Liver (tissue), 9 donors: Measurements from ENCODE around the gene USP44. TPM values are rescaled to one million over a fixed set of nuclear protein-coding genes. Genes with fewer than 3 reads are reported as not detected.

ENCODE experiments used
- DNase-seq: peaks from one replicate; pipeline ENCODE4 v3.0.0-alpha.2; 2017; ENCODE audit warnings: low spot score
- H3K27ac ChIP-seq, 2 donors: one replicate each; pipeline ENCODE4 v1.7.0; 2013; ENCODE audit warnings: inconsistent platforms in 2 of 2, low read length in 2 of 2, control low read depth in 1 of 2, low read depth in 1 of 2, mild to moderate bottlenecking in 1 of 2
- H3K27me3 ChIP-seq, 4 donors: one replicate each; pipeline versions ENCODE4 v1.6.1 to v1.7.0; 2013; ENCODE audit warnings: low read length in 3 of 4, inconsistent platforms in 1 of 4, mild to moderate bottlenecking in 1 of 4, moderate library complexity in 1 of 4; ENCODE audit not compliant: control insufficient read depth in 4 of 4, insufficient read depth in 4 of 4
- H3K36me3 ChIP-seq, 4 donors: one replicate each; pipeline versions ENCODE4 v1.6.1 to v1.7.0; 2013; ENCODE audit warnings: low read length in 3 of 4, mild to moderate bottlenecking in 3 of 4, low read depth in 1 of 4, moderate library complexity in 1 of 4; ENCODE audit not compliant: control insufficient read depth in 4 of 4, insufficient read depth in 3 of 4
- H3K4me1 ChIP-seq, 4 donors: one replicate each; pipeline versions ENCODE4 v1.6.1 to v1.7.0; 2013; ENCODE audit warnings: low read length in 3 of 4, mild to moderate bottlenecking in 3 of 4, moderate library complexity in 1 of 4; ENCODE audit not compliant: control insufficient read depth in 4 of 4, insufficient read depth in 4 of 4
- H3K4me3 ChIP-seq, 3 donors: one replicate each; pipeline versions ENCODE4 v1.6.1 to v1.7.0; 2013; ENCODE audit warnings: low read length in 3 of 3, control low read depth in 1 of 3, low read depth in 1 of 3, mild to moderate bottlenecking in 1 of 3
- H3K9ac ChIP-seq, 2 donors: one replicate each; pipeline ENCODE4 v1.7.0; 2013; ENCODE audit warnings: low read length in 2 of 2, mild to moderate bottlenecking in 2 of 2, moderate library complexity in 2 of 2, control low read depth in 1 of 2, low read depth in 1 of 2
- H3K9me3 ChIP-seq, 4 donors: one replicate each; pipeline versions ENCODE4 v1.6.1 to v1.7.0; 2013; ENCODE audit warnings: low read length in 3 of 4; ENCODE audit not compliant: control insufficient read depth in 4 of 4
- EGR1 ChIP-seq, 2 donors: IDR thresholded peaks; 2 replicates each; pipeline ENCODE4 v1.6.1; 2016 to 2018; ENCODE audit warnings: antibody characterized with exemption in 2 of 2, low read depth in 2 of 2
- FOXA2 ChIP-seq: IDR thresholded peaks from 2 replicates; pipeline ENCODE4 v1.6.1; 2016; ENCODE audit warnings: antibody characterized with exemption
- GABPA ChIP-seq, 2 donors: IDR thresholded peaks in 1 of 2; conservative IDR thresholded peaks in 1 of 2; 2 replicates each; pipeline ENCODE4 v1.6.1; 2016; ENCODE audit warnings: antibody characterized with exemption in 2 of 2, mild to moderate bottlenecking in 1 of 2, moderate library complexity in 1 of 2
- HNF4A ChIP-seq, 2 donors: conservative IDR thresholded peaks; 2 replicates each; pipeline ENCODE4 v1.6.1; 2016; ENCODE audit warnings: antibody characterized with exemption in 2 of 2, mild to moderate bottlenecking in 2 of 2
- HNF4G ChIP-seq: IDR thresholded peaks from 2 replicates; pipeline ENCODE4 v1.6.1; 2016; ENCODE audit warnings: antibody characterized with exemption
- JUND ChIP-seq, 2 donors: IDR thresholded peaks; 2 replicates each; pipeline ENCODE4 v1.6.1; 2016; ENCODE audit warnings: antibody characterized with exemption in 2 of 2
- NR2F2 ChIP-seq: IDR thresholded peaks from 2 replicates; pipeline ENCODE4 v1.6.1; 2016; ENCODE audit warnings: antibody characterized with exemption
- RAD21 ChIP-seq, 2 donors: IDR thresholded peaks; 2 replicates each; pipeline ENCODE4 v1.6.1; 2016; ENCODE audit warnings: antibody characterized with exemption in 2 of 2, mild to moderate bottlenecking in 2 of 2
- RXRA ChIP-seq, 2 donors: IDR thresholded peaks; 2 replicates each; pipeline ENCODE4 v1.6.1; 2017 to 2018; ENCODE audit warnings: antibody characterized with exemption in 2 of 2, mild to moderate bottlenecking in 1 of 2
- TAF1 ChIP-seq: conservative IDR thresholded peaks from 2 replicates; pipeline ENCODE4 v1.6.1; 2016; ENCODE audit warnings: antibody characterized with exemption, mild to moderate bottlenecking
- WGBS: extraction: QIAGEN DNeasy Blood & Tissue Kit; methylation state at CpG from one replicate; pipeline ENCODE4 v1.1.7; 2013; 5-methylcytosine and 5-hydroxymethylcytosine counted together
- polyA plus RNA-seq, 2 donors: library from polyadenylated mRNA; stranded (reverse) in 1 of 2; unstranded in 1 of 2; fragments of 200-250 nt in 1 of 2; fragments of >200 nt in 1 of 2; fragmentation: Nextera tagmentation in 1 of 2; extraction: Ambion mirVana in 1 of 2; gene quantifications; one replicate each; pipeline versions ENCODE4 v1.2.1 to v1.2.3, GENCODE V29; 2013 to 2015
- total RNA-seq, 2 donors: library from RNA; depleted of rRNA; stranded (reverse); fragments of >200 nt; gene quantifications; one replicate each; pipeline ENCODE4 v1.2.3, GENCODE V29; 2014
- TF ChIP-seq, protein P1 (sequence below): IDR thresholded peaks from 2 replicates; pipeline ENCODE4 v1.6.1; 2016; ENCODE audit warnings: antibody characterized with exemption, mild to moderate bottlenecking
- TF ChIP-seq, protein P2 (sequence below): IDR thresholded peaks from 2 replicates; pipeline ENCODE4 v1.6.1; 2016; ENCODE audit warnings: antibody characterized with exemption
- TF ChIP-seq, protein P3 (sequence below): IDR thresholded peaks from 2 replicates; pipeline ENCODE4 v1.6.1; 2016; ENCODE audit warnings: antibody characterized with exemption
- TF ChIP-seq, protein P4 (sequence below): IDR thresholded peaks from 2 replicates; pipeline ENCODE4 v1.6.1; 2016; ENCODE audit warnings: antibody characterized with exemption
- donor health status: healthy.
- donor health status: healthy.
- donor health status: healthy.
- donor health status: healthy.
- donor health status: healthy.

The USP44 gene
- total and polyA plus RNA-seq, 4 donors = 0.03 to 0.33 (median 0.14) TPM; not detected in 1

DNA sequence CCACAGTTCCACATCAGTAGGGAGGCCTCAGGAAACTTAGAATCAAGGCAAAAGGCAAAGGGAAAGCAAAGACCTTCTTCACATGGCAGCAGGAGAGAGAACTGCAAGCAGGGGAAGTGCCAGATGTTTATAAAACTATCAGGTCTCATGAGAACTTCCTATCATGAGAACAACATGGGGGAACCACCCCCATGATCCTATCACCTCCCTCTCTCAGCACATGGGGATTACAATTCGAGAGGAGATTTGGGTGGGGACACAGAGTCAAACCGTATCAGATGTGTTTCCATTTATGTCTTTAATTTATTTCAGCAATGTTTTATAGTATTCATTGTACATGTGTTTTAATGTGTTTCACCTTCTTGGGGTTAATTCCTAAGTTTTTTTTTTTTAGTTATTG, 51.5 kb downstream of the USP44 start:
- WGBS = 97% methylated on average over 2 of the region's 2 CpGs
- no peaks in the 10 kb centered on the region for H3K27me3 ChIP-seq
- no peak for DNase-seq
- no peak overlapping the region for H3K4me3 ChIP-seq
- no peak overlapping the region for H3K27ac ChIP-seq
- no peak overlapping the region for H3K9ac ChIP-seq
- TF ChIP-seq GABPA (IDR thresholded peaks at IDR 0.05 in 1 of 2, conservative IDR thresholded peaks at IDR 0.05 in 1 of 2) (no peak), RXRA (IDR thresholded peaks at IDR 0.05) (no peak)
- no peaks in the 10 kb centered on the region for H3K9me3 ChIP-seq
- H3K36me3 ChIP-seq = peaks cover 8 to 61% (median 39%) of the 10 kb centered on the region in 4 donors
- peaks cover 4 to 12% (median 7%) of the 10 kb centered on the region in 4 donors for H3K4me1 ChIP-seq

DNA sequence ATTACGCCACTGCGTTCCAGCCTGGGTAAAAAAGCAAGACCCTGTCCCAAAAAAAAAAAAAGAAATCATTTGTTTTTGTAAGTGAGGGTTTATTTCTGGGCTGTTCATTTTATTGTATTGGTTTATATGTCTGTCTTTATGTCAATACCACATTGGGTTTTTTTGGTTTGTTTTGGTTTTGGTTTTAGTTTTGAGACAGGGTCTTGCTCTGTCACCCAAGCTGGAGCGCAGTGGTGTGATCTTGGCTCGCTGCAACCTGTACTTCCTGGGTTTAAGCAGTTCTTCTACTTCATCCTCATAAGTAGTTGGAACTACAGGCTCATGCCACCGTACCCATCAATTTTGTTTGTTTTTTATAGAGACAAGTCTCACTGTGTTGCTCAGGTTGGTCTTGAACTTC, 52.3 kb downstream of the USP44 start:
- H3K9ac ChIP-seq = no peak overlapping the region
- H3K27ac ChIP-seq = no peak overlapping the region
- peaks cover 7 to 59% (median 42%) of the 10 kb centered on the region in 4 donors for H3K36me3 ChIP-seq
- H3K4me3 ChIP-seq = no peak overlapping the region
- DNase-seq = no peak
- H3K27me3 ChIP-seq = no peaks in the 10 kb centered on the region
- no peaks in the 10 kb centered on the region for H3K9me3 ChIP-seq
- H3K4me1 ChIP-seq = peaks cover 2 to 7% (median 4%) of the 10 kb centered on the region in 4 donors
- TF ChIP-seq, protein P1, sequence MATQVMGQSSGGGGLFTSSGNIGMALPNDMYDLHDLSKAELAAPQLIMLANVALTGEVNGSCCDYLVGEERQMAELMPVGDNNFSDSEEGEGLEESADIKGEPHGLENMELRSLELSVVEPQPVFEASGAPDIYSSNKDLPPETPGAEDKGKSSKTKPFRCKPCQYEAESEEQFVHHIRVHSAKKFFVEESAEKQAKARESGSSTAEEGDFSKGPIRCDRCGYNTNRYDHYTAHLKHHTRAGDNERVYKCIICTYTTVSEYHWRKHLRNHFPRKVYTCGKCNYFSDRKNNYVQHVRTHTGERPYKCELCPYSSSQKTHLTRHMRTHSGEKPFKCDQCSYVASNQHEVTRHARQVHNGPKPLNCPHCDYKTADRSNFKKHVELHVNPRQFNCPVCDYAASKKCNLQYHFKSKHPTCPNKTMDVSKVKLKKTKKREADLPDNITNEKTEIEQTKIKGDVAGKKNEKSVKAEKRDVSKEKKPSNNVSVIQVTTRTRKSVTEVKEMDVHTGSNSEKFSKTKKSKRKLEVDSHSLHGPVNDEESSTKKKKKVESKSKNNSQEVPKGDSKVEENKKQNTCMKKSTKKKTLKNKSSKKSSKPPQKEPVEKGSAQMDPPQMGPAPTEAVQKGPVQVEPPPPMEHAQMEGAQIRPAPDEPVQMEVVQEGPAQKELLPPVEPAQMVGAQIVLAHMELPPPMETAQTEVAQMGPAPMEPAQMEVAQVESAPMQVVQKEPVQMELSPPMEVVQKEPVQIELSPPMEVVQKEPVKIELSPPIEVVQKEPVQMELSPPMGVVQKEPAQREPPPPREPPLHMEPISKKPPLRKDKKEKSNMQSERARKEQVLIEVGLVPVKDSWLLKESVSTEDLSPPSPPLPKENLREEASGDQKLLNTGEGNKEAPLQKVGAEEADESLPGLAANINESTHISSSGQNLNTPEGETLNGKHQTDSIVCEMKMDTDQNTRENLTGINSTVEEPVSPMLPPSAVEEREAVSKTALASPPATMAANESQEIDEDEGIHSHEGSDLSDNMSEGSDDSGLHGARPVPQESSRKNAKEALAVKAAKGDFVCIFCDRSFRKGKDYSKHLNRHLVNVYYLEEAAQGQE = no peak
- TF ChIP-seq TAF1 (no peak), NR2F2 (no peak), FOXA2 (no peak), HNF4G (no peak), EGR1 (IDR thresholded peaks at IDR 0.05; ENCODE audit: low read depth in 2 of 2) (no peak), HNF4A (conservative IDR thresholded peaks at IDR 0.05) (no peak), RXRA (IDR thresholded peaks at IDR 0.05) (no peak), GABPA (IDR thresholded peaks at IDR 0.05 in 1 of 2, conservative IDR thresholded peaks at IDR 0.05 in 1 of 2) (no peak), JUND (IDR thresholded peaks at IDR 0.05) (no peak), RAD21 (IDR thresholded peaks at IDR 0.05) (no peak)
- TF ChIP-seq, protein P2, sequence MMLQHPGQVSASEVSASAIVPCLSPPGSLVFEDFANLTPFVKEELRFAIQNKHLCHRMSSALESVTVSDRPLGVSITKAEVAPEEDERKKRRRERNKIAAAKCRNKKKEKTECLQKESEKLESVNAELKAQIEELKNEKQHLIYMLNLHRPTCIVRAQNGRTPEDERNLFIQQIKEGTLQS = no peak
- TF ChIP-seq, protein P3, sequence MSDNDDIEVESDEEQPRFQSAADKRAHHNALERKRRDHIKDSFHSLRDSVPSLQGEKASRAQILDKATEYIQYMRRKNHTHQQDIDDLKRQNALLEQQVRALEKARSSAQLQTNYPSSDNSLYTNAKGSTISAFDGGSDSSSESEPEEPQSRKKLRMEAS = no peak
- TF ChIP-seq, protein P4, sequence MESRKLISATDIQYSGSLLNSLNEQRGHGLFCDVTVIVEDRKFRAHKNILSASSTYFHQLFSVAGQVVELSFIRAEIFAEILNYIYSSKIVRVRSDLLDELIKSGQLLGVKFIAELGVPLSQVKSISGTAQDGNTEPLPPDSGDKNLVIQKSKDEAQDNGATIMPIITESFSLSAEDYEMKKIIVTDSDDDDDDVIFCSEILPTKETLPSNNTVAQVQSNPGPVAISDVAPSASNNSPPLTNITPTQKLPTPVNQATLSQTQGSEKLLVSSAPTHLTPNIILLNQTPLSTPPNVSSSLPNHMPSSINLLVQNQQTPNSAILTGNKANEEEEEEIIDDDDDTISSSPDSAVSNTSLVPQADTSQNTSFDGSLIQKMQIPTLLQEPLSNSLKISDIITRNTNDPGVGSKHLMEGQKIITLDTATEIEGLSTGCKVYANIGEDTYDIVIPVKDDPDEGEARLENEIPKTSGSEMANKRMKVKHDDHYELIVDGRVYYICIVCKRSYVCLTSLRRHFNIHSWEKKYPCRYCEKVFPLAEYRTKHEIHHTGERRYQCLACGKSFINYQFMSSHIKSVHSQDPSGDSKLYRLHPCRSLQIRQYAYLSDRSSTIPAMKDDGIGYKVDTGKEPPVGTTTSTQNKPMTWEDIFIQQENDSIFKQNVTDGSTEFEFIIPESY = no peak
- WGBS = 99% methylated on average over 5 of the region's 5 CpGs
